Ovary (tissue), 9 donors: ENCODE results near the gene CCDC141. TPM values are rescaled to one million over a fixed set of nuclear protein-coding genes. Genes with fewer than 3 reads are reported as not detected.

Experiments
- DNase-seq, 5 donors: peaks; one replicate each; pipeline ENCODE4 v3.0.0-alpha.2; 2019 to 2020
- H3K27ac ChIP-seq, 2 donors: fragments of 200-600 bp; one replicate each; pipeline versions ENCODE4 v1.5.1 to v1.8.0; 2019 to 2022
- H3K27me3 ChIP-seq: fragments of 200-600 bp; one replicate; pipeline ENCODE4 v1.8.0; 2022
- H3K36me3 ChIP-seq: fragments of 200-600 bp; sonication (generic); one replicate; pipeline ENCODE4 v1.5.1; 2019
- H3K4me1 ChIP-seq: one replicate; pipeline ENCODE4 v1.8.1; 2013; ENCODE audit warnings: mild to moderate bottlenecking, moderate library complexity; ENCODE audit not compliant: insufficient read depth
- H3K4me3 ChIP-seq: fragments of 200-600 bp; sonication (generic); one replicate; pipeline ENCODE4 v1.5.1; 2017
- H3K9me3 ChIP-seq, 2 donors: fragments of 200-600 bp in 1 of 2; sonication (generic) in 1 of 2; one replicate each; pipeline versions ENCODE4 v1.5.1 to v1.8.1; 2013 to 2019; ENCODE audit warnings: mild to moderate bottlenecking in 1 of 2, moderate library complexity in 1 of 2
- CTCF ChIP-seq, 3 donors: fragments of 450-650 bp in 2 of 3; fragments of 200-600 bp in 1 of 3; IDR thresholded peaks; one replicate each; pipeline versions ENCODE4 v1.5.1 to v1.8.0; 2016 to 2022; ENCODE audit warnings: antibody characterized with exemption in 3 of 3, mild to moderate bottlenecking in 1 of 3
- EP300 ChIP-seq: sonication (generic); formaldehyde crosslinking; IDR thresholded peaks from one replicate; pipeline ENCODE4 v1.6.1; 2017; ENCODE audit warnings: antibody characterized with exemption
- POLR2A ChIP-seq: fragments of 450-650 bp; IDR thresholded peaks from one replicate; pipeline ENCODE4 v1.6.1; 2017; ENCODE audit warnings: antibody characterized with exemption, mild to moderate bottlenecking, moderate library complexity
- WGBS, 3 donors: extraction: QIAGEN DNeasy Blood & Tissue Kit in 1 of 3; methylation state at CpG; one replicate each; pipeline versions ENCODE4 v1.1.5 to v1.1.7; 2013 to 2017; 5-methylcytosine and 5-hydroxymethylcytosine counted together
- intact Hi-C, 4 donors: fragments of 100-400 bp; cut with DNase I; formaldehyde crosslinking; loops; one replicate each; pipeline versions ENCODE4 v1.11.0 to v1.15.1; 2022 to 2023
- polyA plus RNA-seq, 2 donors: library from polyadenylated mRNA; stranded (reverse); fragments of 200-250 nt in 1 of 2; fragments of 350-450 nt in 1 of 2; fragmentation: Illumina TruSeq in 1 of 2; extraction: RNeasy Lipid Tissue Mini Kit (QIAGEN cat#74804) in 1 of 2; gene quantifications; one replicate each; pipeline ENCODE4 v1.2.3, GENCODE V29; 2013 to 2014
- total RNA-seq, 7 donors: library from RNA; depleted of rRNA in 2 of 7; stranded (reverse); fragments of >200 nt in 2 of 7; fragmentation: NEBNext Ultra II Directional in 3 of 7; extraction: Animal tissue kit (Norgen Biotek cat#: 25700) in 3 of 7; gene quantifications; one replicate each; pipeline versions ENCODE4 v1.1.0 to v1.2.4, GENCODE V29; 2016 to 2023
- donor health status: DM: no; HTN: no; CAD: no; lungs with moderate emphysema.
- donor health status: DM: no; HTN: no; CAD: no.
- donor health status: Bipolar disorder and iron deficiency.
- donor health status: DM: yes; HTN: yes; CAD: no.
- donor health status: DM: no; HTN: no; CAD: no.
- donor health status: DM: yes; HTN: yes; CAD: no.

CCDC141 gene
- total and polyA plus RNA-seq, 9 donors, result 0.35 to 6.2 (median 0.77) TPM

GRCh38 chr2:178913049-178913441 is 136.9 kb downstream of the CCDC141 start:
- Histone ChIP-seq H3K27me3 (no peaks in the 10 kb centered on the region), H3K27ac (no peak overlapping the region), H3K36me3 (no peaks in the 10 kb centered on the region), H3K9me3 (no peaks in the 10 kb centered on the region), H3K4me3 (no peak overlapping the region), H3K4me1 (peaks cover 1% of the 10 kb centered on the region)
- TF ChIP-seq POLR2A (no peak), EP300 (no peak), CTCF (IDR thresholded peaks at IDR 0.05) (no peak)
- DNase-seq, result no peak
- intact Hi-C loops, result loop anchor here in 1 of 4 donors (2.0 kb wide), 1 partner anchor 112 kb away; no protein-coding TSS in a partner anchor
- WGBS, 3 donors, result 97 to 100% (median 98%) methylated on average over 1 of the region's 1 CpG

- Histone ChIP-seq H3K36me3 (no peaks in the 10 kb centered on the region), H3K27me3 (no peaks in the 10 kb centered on the region), H3K4me1 (peaks cover 1% of the 10 kb centered on the region), H3K9me3 (no peaks in the 10 kb centered on the region), H3K4me3 (no peak overlapping the region), H3K27ac (no peak overlapping the region)
- no peak for DNase-seq
- TF ChIP-seq POLR2A, result no peak
- TF ChIP-seq EP300, result no peak
- TF ChIP-seq CTCF (IDR thresholded peaks at IDR 0.05), result no peak
- 96 to 97% (median 96%) methylated on average over 2 of the region's 2 CpGs for WGBS, 3 donors
- intact Hi-C loops, result loop anchor here in 1 of 4 donors (2.0 kb wide), 1 partner anchor 112 kb away; no protein-coding TSS in a partner anchor
These were observed 137.4 kb downstream of the CCDC141 start for GRCh38 chr2:178912416-178913048.

GRCh38 chr2:178911039-178911438 is 138.9 kb downstream of the CCDC141 start:
- no peak for DNase-seq
- H3K27ac ChIP-seq, result no peak overlapping the region
- H3K4me3 ChIP-seq, result no peak overlapping the region
- H3K36me3 ChIP-seq, result no peaks in the 10 kb centered on the region
- no peak for TF ChIP-seq POLR2A
- TF ChIP-seq EP300, result no peak
- WGBS, 3 donors, result 23 to 42% (median 39%) methylated on average over 2 of the region's 2 CpGs
- H3K27me3 ChIP-seq, result no peaks in the 10 kb centered on the region
- H3K4me1 ChIP-seq, result peaks cover 1% of the 10 kb centered on the region
- no peaks in the 10 kb centered on the region for H3K9me3 ChIP-seq
- intact Hi-C loops, result no loop called here

GRCh38 chr2:178910005-178910404 is 139.9 kb downstream of the CCDC141 start:
- no peak overlapping the region for H3K4me3 ChIP-seq
- intact Hi-C loops, result no loop called here
- no peaks in the 10 kb centered on the region for H3K27me3 ChIP-seq
- H3K4me1 ChIP-seq, result peaks cover 1% of the 10 kb centered on the region
- H3K9me3 ChIP-seq, result no peaks in the 10 kb centered on the region
- WGBS, 3 donors, result 20 to 31% (median 23%) methylated on average over 5 of the region's 5 CpGs
- no peak for DNase-seq
- no peaks in the 10 kb centered on the region for H3K36me3 ChIP-seq
- H3K27ac ChIP-seq, result no peak overlapping the region
- no peak for TF ChIP-seq EP300
- no peak for TF ChIP-seq CTCF (IDR thresholded peaks at IDR 0.05)
- TF ChIP-seq POLR2A, result no peak

GRCh38 chr2:178909507-178909906 is 140.4 kb downstream of the CCDC141 start:
- DNase-seq, result no peak
- no peak for TF ChIP-seq POLR2A
- TF ChIP-seq EP300, result no peak
- no peak for TF ChIP-seq CTCF (IDR thresholded peaks at IDR 0.05)
- no peak overlapping the region for H3K4me3 ChIP-seq
- H3K4me1 ChIP-seq, result peaks cover 1% of the 10 kb centered on the region
- H3K27me3 ChIP-seq, result no peaks in the 10 kb centered on the region
- no peaks in the 10 kb centered on the region for H3K9me3 ChIP-seq
- intact Hi-C loops, result no loop called here
- WGBS, 3 donors, result 31 to 49% (median 39%) methylated on average over 2 of the region's 2 CpGs
- no peak overlapping the region for H3K27ac ChIP-seq
- H3K36me3 ChIP-seq, result no peaks in the 10 kb centered on the region
